Suprapubic skin (tissue), 4 donors: ENCODE measurements around the gene NOC3L. TPM values are rescaled to one million over a fixed set of nuclear protein-coding genes. Genes with fewer than 3 reads are reported as not detected.

ENCODE experiments used
- DNase-seq, 2 donors: peaks; one replicate each; pipeline ENCODE4 v3.0.0-alpha.2; 2019; ENCODE audit warnings: low spot score in 2 of 2
- H3K27ac ChIP-seq: fragments of 200-600 bp; sonication (generic); one replicate; pipeline ENCODE4 v1.5.1; 2019
- H3K27me3 ChIP-seq: fragments of 200-600 bp; sonication (generic); one replicate; pipeline ENCODE4 v1.5.1; 2019
- H3K36me3 ChIP-seq: fragments of 200-600 bp; sonication (generic); one replicate; pipeline ENCODE4 v1.5.1; 2019
- H3K4me1 ChIP-seq: fragments of 200-600 bp; sonication (generic); one replicate; pipeline ENCODE4 v1.5.1; 2019
- H3K4me3 ChIP-seq: fragments of 200-600 bp; sonication (generic); one replicate; pipeline ENCODE4 v1.5.1; 2019; ENCODE audit warnings: mild to moderate bottlenecking
- H3K9me3 ChIP-seq: fragments of 200-600 bp; sonication (generic); one replicate; pipeline ENCODE4 v1.5.1; 2019
- EP300 ChIP-seq: sonication (generic); formaldehyde crosslinking; IDR thresholded peaks from one replicate; pipeline ENCODE4 v1.6.1; 2017; ENCODE audit warnings: antibody characterized with exemption
- POLR2A ChIP-seq, 2 donors: fragments of 450-650 bp; IDR thresholded peaks; one replicate each; pipeline ENCODE4 v1.6.1; 2017; ENCODE audit warnings: antibody characterized with exemption in 2 of 2, mild to moderate bottlenecking in 2 of 2, moderate library complexity in 2 of 2
- POLR2AphosphoS5 ChIP-seq, 3 donors: sonication (generic); formaldehyde crosslinking; IDR thresholded peaks; one replicate each; pipeline ENCODE4 v1.6.1; 2017; ENCODE audit warnings: antibody characterized with exemption in 3 of 3
- WGBS: methylation state at CpG from one replicate; pipeline ENCODE4 v1.1.5; 2018; 5-methylcytosine and 5-hydroxymethylcytosine counted together
- total RNA-seq, 4 donors: library from RNA; depleted of rRNA; stranded (reverse); fragments of >200 nt; gene quantifications; one replicate each; pipeline ENCODE4 v1.1.0, GENCODE V29; 2016
- TF ChIP-seq, protein P1 (sequence below), 2 donors: fragments of 200-600 bp in 1 of 2; fragments of 450-650 bp in 1 of 2; sonication (generic) in 1 of 2; IDR thresholded peaks; one replicate each; pipeline ENCODE4 v1.5.1; 2016 to 2019; ENCODE audit warnings: antibody characterized with exemption in 2 of 2, mild to moderate bottlenecking in 1 of 2, moderate library complexity in 1 of 2

NOC3L gene
- total RNA-seq, 4 donors from 2014 or later = 10.0 to 25.3 (median 12.8) TPM

DNA sequence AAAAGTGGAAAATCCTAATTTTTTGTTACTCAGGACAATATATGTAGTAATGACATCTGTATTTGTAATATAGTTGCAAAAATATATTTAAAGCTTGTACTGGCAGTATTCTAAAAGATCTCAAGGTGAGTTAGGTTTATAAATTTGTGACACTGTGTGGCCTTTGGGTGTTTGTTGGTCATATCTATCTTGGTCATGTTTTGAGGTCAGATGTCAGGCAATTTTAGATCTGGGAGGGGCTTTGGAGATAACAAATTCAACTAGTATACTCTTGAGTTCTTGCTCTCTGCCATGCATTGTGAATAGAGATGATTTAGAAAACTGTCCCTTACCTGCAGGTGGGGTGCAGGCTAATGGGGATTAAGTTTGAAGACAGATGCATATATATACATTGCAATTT, 42.7 kb upstream of the NOC3L start:
- H3K27me3 ChIP-seq = no peaks in the 10 kb centered on the region
- no peak overlapping the region for H3K4me3 ChIP-seq
- no peaks in the 10 kb centered on the region for H3K36me3 ChIP-seq
- no peaks in the 10 kb centered on the region for H3K9me3 ChIP-seq
- TF ChIP-seq, protein P1, sequence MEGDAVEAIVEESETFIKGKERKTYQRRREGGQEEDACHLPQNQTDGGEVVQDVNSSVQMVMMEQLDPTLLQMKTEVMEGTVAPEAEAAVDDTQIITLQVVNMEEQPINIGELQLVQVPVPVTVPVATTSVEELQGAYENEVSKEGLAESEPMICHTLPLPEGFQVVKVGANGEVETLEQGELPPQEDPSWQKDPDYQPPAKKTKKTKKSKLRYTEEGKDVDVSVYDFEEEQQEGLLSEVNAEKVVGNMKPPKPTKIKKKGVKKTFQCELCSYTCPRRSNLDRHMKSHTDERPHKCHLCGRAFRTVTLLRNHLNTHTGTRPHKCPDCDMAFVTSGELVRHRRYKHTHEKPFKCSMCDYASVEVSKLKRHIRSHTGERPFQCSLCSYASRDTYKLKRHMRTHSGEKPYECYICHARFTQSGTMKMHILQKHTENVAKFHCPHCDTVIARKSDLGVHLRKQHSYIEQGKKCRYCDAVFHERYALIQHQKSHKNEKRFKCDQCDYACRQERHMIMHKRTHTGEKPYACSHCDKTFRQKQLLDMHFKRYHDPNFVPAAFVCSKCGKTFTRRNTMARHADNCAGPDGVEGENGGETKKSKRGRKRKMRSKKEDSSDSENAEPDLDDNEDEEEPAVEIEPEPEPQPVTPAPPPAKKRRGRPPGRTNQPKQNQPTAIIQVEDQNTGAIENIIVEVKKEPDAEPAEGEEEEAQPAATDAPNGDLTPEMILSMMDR (IDR thresholded peaks at IDR 0.05) = no peak
- TF ChIP-seq POLR2A (IDR thresholded peaks at IDR 0.05) (no peak), EP300 (no peak), POLR2AphosphoS5 (IDR thresholded peaks at IDR 0.05) (no peak)
- no peak for DNase-seq
- H3K27ac ChIP-seq = no peak overlapping the region
- peaks cover 24% of the 10 kb centered on the region for H3K4me1 ChIP-seq

GRCh38 chr10:94403380-94404213, 40.9 kb upstream of the NOC3L start:
- H3K27me3 ChIP-seq = no peaks in the 10 kb centered on the region
- TF ChIP-seq POLR2A (IDR thresholded peaks at IDR 0.05) = peak in 1 of 2 donors; percentile 22
- TF ChIP-seq EP300 = no peak
- TF ChIP-seq, protein P1 (IDR thresholded peaks at IDR 0.05) = no peak
- TF ChIP-seq POLR2AphosphoS5 (IDR thresholded peaks at IDR 0.05) = no peak
- WGBS = under 1% methylated on average over 30 of the region's 51 CpGs
- peak overlapping the region; percentile 99 for H3K4me3 ChIP-seq
- peaks cover 24% of the 10 kb centered on the region for H3K4me1 ChIP-seq
- peak overlapping the region; percentile 97 for H3K27ac ChIP-seq
- H3K9me3 ChIP-seq = no peaks in the 10 kb centered on the region
- H3K36me3 ChIP-seq = no peaks in the 10 kb centered on the region
- peak in 1 of 2 donors; percentile 79 for DNase-seq

DNA sequence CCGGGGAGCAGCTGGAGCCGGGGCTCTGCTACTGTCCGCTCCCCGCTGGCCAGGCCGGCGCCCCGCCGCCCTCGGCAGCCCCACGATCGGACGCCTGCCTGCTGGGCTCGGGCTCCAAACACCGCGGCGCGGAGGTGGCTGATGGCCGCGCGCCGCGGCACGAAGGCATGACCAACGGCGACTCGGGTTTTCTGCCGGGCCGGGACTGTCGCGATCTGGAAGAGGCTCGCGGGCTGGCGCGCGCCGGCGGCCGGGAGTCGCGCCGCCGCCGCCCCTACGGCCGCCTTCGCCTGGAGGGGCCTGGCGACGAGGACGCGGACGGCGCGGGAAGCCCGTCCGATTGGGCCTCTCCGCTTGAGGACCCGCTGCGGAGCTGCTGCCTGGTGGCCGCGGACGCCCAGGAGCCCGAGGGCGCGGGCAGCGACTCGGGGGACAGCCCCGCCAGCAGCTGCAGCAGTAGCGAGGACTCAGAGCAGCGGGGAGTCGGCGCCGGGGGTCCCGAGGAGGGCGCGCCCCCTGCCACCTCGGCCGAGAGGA, 40.2 kb upstream of the NOC3L start:
- H3K9me3 ChIP-seq = no peaks in the 10 kb centered on the region
- H3K27ac ChIP-seq = peak overlapping the region; percentile 97
- TF ChIP-seq POLR2AphosphoS5 (IDR thresholded peaks at IDR 0.05) (no peak), EP300 (no peak), POLR2A (IDR thresholded peaks at IDR 0.05) (no peak)
- TF ChIP-seq, protein P1 (IDR thresholded peaks at IDR 0.05) = no peak
- no peak for DNase-seq
- H3K4me3 ChIP-seq = peak overlapping the region; percentile 99
- no peaks in the 10 kb centered on the region for H3K36me3 ChIP-seq
- H3K27me3 ChIP-seq = no peaks in the 10 kb centered on the region
- 0% methylated on average over 9 of the region's 77 CpGs for WGBS
- peaks cover 24% of the 10 kb centered on the region for H3K4me1 ChIP-seq

- Histone ChIP-seq H3K4me3 (peak within 1 kb of the TSS; percentile 99), H3K27me3 (no peaks in the 10 kb centered on the region), H3K9me3 (no peaks in the 10 kb centered on the region), H3K27ac (peak within 1 kb of the TSS; percentile 97), H3K36me3 (no peaks in the 10 kb centered on the region), H3K4me1 (peaks cover 24% of the 10 kb centered on the region)
- DNase-seq = peak; percentile 96
- 2% methylated on average over 19 of the region's 56 CpGs for WGBS
- TF ChIP-seq, protein P1 (IDR thresholded peaks at IDR 0.05) = no peak
- TF ChIP-seq POLR2A (IDR thresholded peaks at IDR 0.05) (no peak), POLR2AphosphoS5 (IDR thresholded peaks at IDR 0.05) (no peak), EP300 (no peak)
Observed at GRCh38 chr10:94402204-94402842, 39.6 kb upstream of the NOC3L start, which contains the start of gene TBC1D12. Gene TBC1D12, plus strand, starts transcription at chr10:94402541. Its CDS starts 73 bp downstream, at chr10:94402614.

DNA sequence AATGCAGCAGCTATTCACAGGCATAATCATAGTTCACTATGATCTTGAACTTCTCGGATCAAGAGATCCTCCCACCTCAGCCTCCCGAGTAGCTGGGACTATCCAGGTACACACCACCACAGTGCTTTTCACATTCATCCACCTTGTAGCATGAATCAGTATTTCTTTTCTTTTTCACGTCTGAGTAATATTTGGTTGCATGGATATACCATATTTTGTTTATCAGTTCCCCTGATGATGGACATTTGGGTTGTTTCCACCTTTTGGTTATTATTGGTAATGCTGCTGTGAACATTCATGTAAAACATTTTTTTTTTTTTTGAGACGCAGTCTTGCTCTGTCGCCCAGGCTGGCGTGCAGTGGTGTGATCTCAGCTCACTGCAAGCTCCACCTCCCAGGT, 36.0 kb upstream of the NOC3L start:
- Histone ChIP-seq H3K9me3 (no peaks in the 10 kb centered on the region), H3K27ac (no peak overlapping the region), H3K4me1 (no peaks in the 10 kb centered on the region), H3K4me3 (no peak overlapping the region), H3K27me3 (no peaks in the 10 kb centered on the region), H3K36me3 (no peaks in the 10 kb centered on the region)
- WGBS = 86% methylated on average over 6 of the region's 6 CpGs
- no peak for DNase-seq
- TF ChIP-seq POLR2AphosphoS5 (IDR thresholded peaks at IDR 0.05) = no peak
- TF ChIP-seq, protein P1 (IDR thresholded peaks at IDR 0.05) = no peak
- no peak for TF ChIP-seq POLR2A (IDR thresholded peaks at IDR 0.05)
- TF ChIP-seq EP300 = no peak
